H1 (cell line): ENCODE data around the gene SLC37A3. TPM values are rescaled to one million over a fixed set of nuclear protein-coding genes. Genes with fewer than 3 reads are reported as not detected.

ENCODE experiments used
- CTCF ChIA-PET: fragments of 300-600 bp; sonication (Branson Sonifier 250); formaldehyde crosslinking; loops from one replicate; lab custom pipeline; 2021; ENCODE audit not compliant: partially characterized antibody; lab: Charles Lee
- POLR2A ChIA-PET: fragments of 300-600 bp; sonication (Branson Sonifier 250); formaldehyde crosslinking; loops from one replicate; lab custom pipeline; 2021; ENCODE audit warnings: inconsistent platforms; ENCODE audit not compliant: partially characterized antibody; lab: Charles Lee
- DNase-seq, 2 experiments: peaks; one replicate each; pipeline versions ENCODE4 v3.0.0 to v3.0.0-alpha.2; 2010 to 2022; ENCODE audit warnings: low spot score in 2 of 2, low read depth in 1 of 2, mixed read lengths in 1 of 2
- FAIRE-seq: peaks from 2 replicates; lab custom pipeline; 2011; peaks lifted over from hg19 to GRCh38; lab: Jason Lieb, UNC
- H2AFZ ChIP-seq: 2 replicates; pipeline ENCODE4 v1.8.1; 2012; ENCODE audit warnings: low read length, inconsistent platforms
- H2AK5ac ChIP-seq: 2 replicates; pipeline ENCODE4 v1.6.1; 2013; ENCODE audit warnings: low read depth, low read length
- H2BK120ac ChIP-seq: replicated peaks from 2 replicates; pipeline ENCODE3; 2013; ENCODE audit warnings: low read depth, low read length, inconsistent platforms
- H2BK12ac ChIP-seq: 2 replicates; pipeline ENCODE4 v1.6.1; 2013; ENCODE audit warnings: low read depth, low read length
- H2BK15ac ChIP-seq: 2 replicates; pipeline ENCODE4 v1.6.1; 2013; ENCODE audit warnings: low read length
- H2BK20ac ChIP-seq: 2 replicates; pipeline ENCODE4 v1.6.1; 2013; ENCODE audit warnings: low read length
- H2BK5ac ChIP-seq: 2 replicates; pipeline ENCODE4 v1.6.1; 2013; ENCODE audit warnings: low read depth, low read length
- H3K14ac ChIP-seq: 2 replicates; pipeline ENCODE4 v1.6.1; 2013; ENCODE audit warnings: inconsistent platforms; ENCODE audit not compliant: insufficient read length
- H3K18ac ChIP-seq: 2 replicates; pipeline ENCODE4 v1.6.1; 2013; ENCODE audit warnings: low read length; ENCODE audit errors: extremely low read depth
- H3K23ac ChIP-seq: 2 replicates; pipeline ENCODE4 v1.6.1; 2013; ENCODE audit warnings: inconsistent platforms; ENCODE audit not compliant: insufficient read length
- H3K23me2 ChIP-seq: 2 replicates; pipeline ENCODE4 v1.6.1; 2013; ENCODE audit warnings: low read depth, low read length
- H3K27ac ChIP-seq: 2 replicates; pipeline ENCODE4 v1.6.1; 2011; ENCODE audit warnings: low read depth, low read length, inconsistent platforms
- H3K27me3 ChIP-seq, 4 experiments: replicated peaks in 1 of 4; 1 replicate in 1 of 4; 2 replicates in 3 of 4; pipeline versions ENCODE4 v1.6.1 to v1.8.1; 2011 to 2013; ENCODE audit warnings: low read length in 3 of 4, mild to moderate bottlenecking in 3 of 4, inconsistent platforms in 2 of 4, mixed read lengths in 2 of 4, moderate library complexity in 1 of 4; ENCODE audit not compliant: control insufficient read depth in 3 of 4, insufficient read depth in 3 of 4; ENCODE audit errors: extremely low read depth in 1 of 4
- H3K36me3 ChIP-seq, 4 experiments: 2 replicates each; pipeline versions ENCODE4 v1.6.1 to v1.8.1; 2011 to 2013; ENCODE audit warnings: mild to moderate bottlenecking in 4 of 4, low read length in 3 of 4, moderate library complexity in 2 of 4, control low read depth in 1 of 4, inconsistent platforms in 1 of 4; ENCODE audit not compliant: insufficient read depth in 4 of 4, control insufficient read depth in 2 of 4
- H3K4ac ChIP-seq: replicated peaks from 2 replicates; pipeline ENCODE3; 2013; ENCODE audit warnings: low read length, low read depth, mixed read lengths, inconsistent platforms; ENCODE audit not compliant: insufficient read length
- H3K4me1 ChIP-seq, 4 experiments: replicated peaks in 1 of 4; 1 replicate in 1 of 4; 2 replicates in 3 of 4; pipeline versions ENCODE4 v1.6.1 to v1.8.1; 2011 to 2013; ENCODE audit warnings: low read length in 3 of 4, inconsistent platforms in 2 of 4, mixed read lengths in 1 of 4; ENCODE audit not compliant: insufficient read depth in 4 of 4, control insufficient read depth in 3 of 4
- H3K4me2 ChIP-seq, 2 experiments: 2 replicates each; pipeline versions ENCODE4 v1.6.1 to v1.8.1; 2011 to 2013; ENCODE audit warnings: low read depth in 2 of 2, low read length in 2 of 2, control low read depth in 1 of 2, inconsistent platforms in 1 of 2, mild to moderate bottlenecking in 1 of 2; ENCODE audit not compliant: insufficient read depth in 1 of 2
- H3K4me3 ChIP-seq, 4 experiments: fragments of 200-600, 300-600 bp in 1 of 4; sonication (generic), shearing (Covaris generic), sonication (Bioruptor Twin) in 1 of 4; 2 replicates each; pipeline versions ENCODE4 v1.5.1 to v1.8.1; 2011 to 2016; ENCODE audit warnings: low read length in 4 of 4, low read depth in 3 of 4, control low read depth in 2 of 4, inconsistent platforms in 2 of 4, mild to moderate bottlenecking in 2 of 4, mixed read lengths in 1 of 4, moderate library complexity in 1 of 4; ENCODE audit not compliant: insufficient read depth in 2 of 4; ENCODE audit errors: extremely low read depth in 1 of 4
- H3K56ac ChIP-seq: replicated peaks from 2 replicates; pipeline ENCODE3; 2013; ENCODE audit warnings: low read depth, mild to moderate bottlenecking, mixed read lengths, low read length, inconsistent platforms; ENCODE audit not compliant: insufficient read length
- H3K79me1 ChIP-seq: 2 replicates; pipeline ENCODE4 v1.6.1; 2013; ENCODE audit warnings: low read depth, low read length, control low read depth
- H3K79me2 ChIP-seq, 2 experiments: 2 replicates each; pipeline versions ENCODE4 v1.6.1 to v1.8.1; 2012 to 2013; ENCODE audit warnings: low read length in 2 of 2, mild to moderate bottlenecking in 2 of 2, inconsistent platforms in 1 of 2; ENCODE audit not compliant: insufficient read depth in 2 of 2, control insufficient read depth in 1 of 2
- H3K9ac ChIP-seq, 4 experiments: replicated peaks in 1 of 4; 1 replicate in 1 of 4; 2 replicates in 3 of 4; pipeline versions ENCODE4 v1.6.1 to v1.8.1; 2011 to 2013; ENCODE audit warnings: low read depth in 3 of 4, low read length in 3 of 4, control low read depth in 2 of 4, mild to moderate bottlenecking in 2 of 4, moderate library complexity in 2 of 4, inconsistent platforms in 1 of 4; ENCODE audit errors: extremely low read depth in 1 of 4
- H3K9me3 ChIP-seq, 2 experiments: 2 replicates each; pipeline versions ENCODE4 v1.6.1 to v1.8.1; 2012 to 2013; ENCODE audit warnings: mild to moderate bottlenecking in 2 of 2, moderate library complexity in 2 of 2, control low read depth in 1 of 2, inconsistent platforms in 1 of 2, low read depth in 1 of 2, low read length in 1 of 2, mixed read lengths in 1 of 2; ENCODE audit not compliant: insufficient read depth in 2 of 2
- H4K20me1 ChIP-seq, 2 experiments: replicated peaks in 1 of 2; 2 replicates each; pipeline versions ENCODE3 to v1.8.1; 2011 to 2013; ENCODE audit warnings: inconsistent platforms in 2 of 2, low read length in 2 of 2, mild to moderate bottlenecking in 1 of 2; ENCODE audit not compliant: insufficient read depth in 2 of 2, control insufficient read depth in 1 of 2
- H4K5ac ChIP-seq: 2 replicates; pipeline ENCODE4 v1.6.1; 2013; ENCODE audit warnings: low read length, low read depth, mixed read lengths, inconsistent platforms; ENCODE audit not compliant: insufficient read length
- H4K8ac ChIP-seq: 2 replicates; pipeline ENCODE4 v1.8.0; 2013; ENCODE audit warnings: mild to moderate bottlenecking, moderate library complexity, low read length, inconsistent platforms; ENCODE audit not compliant: insufficient read depth; ENCODE audit errors: extremely low read depth
- H4K91ac ChIP-seq: replicated peaks from 2 replicates; pipeline ENCODE3; 2013; ENCODE audit warnings: low read length, mixed read lengths, inconsistent platforms; ENCODE audit not compliant: insufficient read length
- CBX5 ChIP-seq: fragments of 300-800, 300-1000 bp; sonication (generic); IDR thresholded peaks from 2 replicates; pipeline ENCODE4 v1.7.1; 2016; ENCODE audit warnings: antibody characterized with exemption, low read length, low read depth
- EGR1 ChIP-seq: IDR thresholded peaks from 2 replicates; pipeline ENCODE4 v1.6.1; 2011; ENCODE audit warnings: low read depth, low read length, borderline replicate concordance
- EP300 ChIP-seq, 2 experiments: IDR thresholded peaks; 1 replicate in 1 of 2; 2 replicates in 1 of 2; pipeline ENCODE4 v1.6.1; 2011 to 2012; ENCODE audit warnings: low read depth in 2 of 2, low read length in 2 of 2, mild to moderate bottlenecking in 2 of 2, borderline replicate concordance in 1 of 2, inconsistent platforms in 1 of 2, moderate library complexity in 1 of 2
- EZH2 ChIP-seq: fragments of 200-600 bp; sonication (generic); IDR thresholded peaks from 2 replicates; pipeline ENCODE4 v1.7.1; 2012; ENCODE audit warnings: low read depth, mild to moderate bottlenecking, moderate library complexity, low read length, inconsistent platforms; ENCODE audit not compliant: severe bottlenecking
- PHF8 ChIP-seq: fragments of 200-600 bp; sonication (generic); conservative IDR thresholded peaks from 2 replicates; pipeline ENCODE4 v1.7.1; 2012; ENCODE audit warnings: low read depth, mild to moderate bottlenecking, inconsistent platforms, low read length, moderate library complexity
- POLR2AphosphoS5 ChIP-seq: IDR thresholded peaks from 2 replicates; pipeline ENCODE4 v1.6.1; 2011; ENCODE audit warnings: low read depth, low read length
- POU5F1 ChIP-seq: IDR thresholded peaks from 2 replicates; pipeline ENCODE4 v1.6.1; 2011; ENCODE audit warnings: low read depth, mild to moderate bottlenecking, low read length, moderate library complexity
- SP2 ChIP-seq: IDR thresholded peaks from 2 replicates; pipeline ENCODE4 v1.6.1; 2012; ENCODE audit warnings: mild to moderate bottlenecking, low read length, inconsistent platforms
- ZNF274 ChIP-seq: IDR thresholded peaks from 2 replicates; pipeline ENCODE4 v1.7.0; 2012; ENCODE audit warnings: low read length, borderline replicate concordance; ENCODE audit errors: extremely low read depth
- WGBS, 2 experiments: shearing (Covaris generic) in 1 of 2; methylation state at CpG; one replicate each; pipeline versions ENCODE4 v1.1.6 to v1.1.7; 2013 to 2015; ENCODE audit warnings: low lambda C conversion rate in 2 of 2, mixed read lengths in 2 of 2, inconsistent platforms in 1 of 2, low coverage in 1 of 2, missing lambda C conversion rate in 1 of 2; ENCODE audit not compliant: insufficient replicate concordance in 2 of 2, insufficient coverage in 1 of 2, insufficient read length in 1 of 2; ENCODE audit errors: extremely low coverage in 1 of 2, missing lambda C conversion rate in 1 of 2; 5-methylcytosine and 5-hydroxymethylcytosine counted together
- polyA plus RNA-seq, 7 experiments: library from polyadenylated mRNA; depleted of rRNA in 3 of 7; stranded (reverse) in 5 of 7; unstranded in 2 of 7; fragments of >200 nt in 5 of 7; fragments of 200-250 nt in 2 of 7; gene quantifications; 1 replicate in 5 of 7; 2 replicates in 1 of 7; 4 replicates in 1 of 7; pipeline versions ENCODE4 v1.2.1 to v1.2.3, GENCODE V29; 2011 to 2013; ENCODE audit warnings: missing spikeins in 2 of 7, mixed read lengths in 2 of 7
- total RNA-seq: library from RNA; stranded (reverse); fragmentation: NEBNext Ultra II Directional; extraction: Animal tissue kit (Norgen Biotek cat#: 25700); gene quantifications from 2 replicates; pipeline ENCODE4 v1.2.1, GENCODE V29; 2021

Gene SLC37A3
- total and polyA plus RNA-seq, 2 of the 8 experiments (the other 6 are each of a cell fraction or from before 2014, with no cell fraction given) = 58.2 to 71.0 TPM

GRCh38 chr7:140317597-140317996, 80.7 kb downstream of the SLC37A3 start:
- Histone ChIP-seq H2AFZ (no peak overlapping the region), H2BK12ac (no peak overlapping the region), H3K4me1 (peaks cover 0 to 2% (median 1%) of the 10 kb centered on the region in 4 experiments; a peak in 5 of 7 replicates), H3K4me3 (no peak overlapping the region), H2AK5ac (no peak overlapping the region), H4K8ac (no peak overlapping the region), H3K79me1 (no peaks in the 10 kb centered on the region), H3K9me3 (0 out of 4 replicates have a peak, but pooled peaks cover 0 to under 1% of the 10 kb centered on the region in 2 experiments), H3K4me2 (no peak overlapping the region), H3K79me2 (no peaks in the 10 kb centered on the region), H3K27ac (no peak overlapping the region), H4K91ac (no peak overlapping the region), H3K36me3 (no peaks in the 10 kb centered on the region), H3K27me3 (no peaks in the 10 kb centered on the region), H3K14ac (no peak overlapping the region), H3K9ac (no peak overlapping the region), H4K5ac (no peak overlapping the region), H2BK5ac (no peak overlapping the region), H4K20me1 (no peaks in the 10 kb centered on the region), H2BK20ac (no peak overlapping the region), H3K23me2 (no peaks in the 10 kb centered on the region), H2BK15ac (no peak overlapping the region), H2BK120ac (no peak overlapping the region), H3K56ac (no peak overlapping the region), H3K18ac (no peak overlapping the region), H3K23ac (no peak overlapping the region), H3K4ac (no peak overlapping the region)
- DNase-seq (no peak), FAIRE-seq (no peak)
- TF ChIP-seq CBX5 (no peak), SP2 (no peak), EP300 (IDR thresholded peaks at IDR 0.05; ENCODE audit: borderline replicate concordance in 1 of 2, low read depth in 2 of 2, low read length in 2 of 2) (no peak), EGR1 (no peak), ZNF274 (no peak), EZH2 (no peak), PHF8 (no peak), POU5F1 (no peak), POLR2AphosphoS5 (no peak)
- ChIA-PET POLR2A (no interaction called here), CTCF (no interaction called here)
- 100% methylated on average over 4 of the region's 4 CpGs; no CpG with 5 or more reads in 1 of the 2 experiments for WGBS, 2 experiments
